HG03442 (cell line): ENCODE measurements around the gene TPR.
A peak's percentile ranks its signal among the peaks of the same experiment; 100 is the strongest.
"Not testable (repeated sequence)": the region's sequence is repeated elsewhere in the genome, so short reads cannot be mapped to it uniquely, and the experiment has no call there.

Experiments
- ATAC-seq: cut with Tn5 transposase; IDR thresholded peaks from one replicate; pipeline ENCODE4 v1.9.1; 2021; ENCODE audit warnings: mild to moderate bottlenecking, moderate library complexity; ENCODE audit not compliant: unreplicated experiment

Gene TPR

GRCh38 chr1:186375152-186375928 lies at the start of gene TPR, which contains the start of gene ODR4:
Gene TPR (minus strand): TSS chr1:186375253. CDS start chr1:186375028, 225 bp downstream.
Gene ODR4 (plus strand): TSS chr1:186375838. CDS start chr1:186379786, 3,948 bp downstream.
- ATAC-seq = peak; percentile 89

GRCh38 chr1:186424539-186424938 lies 49.5 kb upstream of the TPR start:
- no peak for ATAC-seq

GRCh38 chr1:186421446-186421845 lies 46.4 kb upstream of the TPR start:
- no peak for ATAC-seq

GRCh38 chr1:186420923-186421322 lies 45.9 kb upstream of the TPR start:
- ATAC-seq = peak; percentile 77

GRCh38 chr1:186420311-186420710 lies 45.3 kb upstream of the TPR start:
- no peak for ATAC-seq

- ATAC-seq = no peak
Measured at GRCh38 chr1:186418503-186418902, 43.5 kb upstream of the TPR start.

GRCh38 chr1:186413319-186413718 lies 38.3 kb upstream of the TPR start:
- ATAC-seq = no peak

- peak; percentile 65 for ATAC-seq
Measured at GRCh38 chr1:186409091-186409490, 34.0 kb upstream of the TPR start.

GRCh38 chr1:186404454-186405051 lies 29.5 kb upstream of the TPR start:
- ATAC-seq = peak; percentile 64

GRCh38 chr1:186403632-186404031 lies 28.6 kb upstream of the TPR start:
- ATAC-seq = no peak

- not testable (repeated sequence) for ATAC-seq
Measured at GRCh38 chr1:186401446-186401845, 26.4 kb upstream of the TPR start.

GRCh38 chr1:186392711-186393110 lies 17.7 kb upstream of the TPR start:
- not testable (repeated sequence) for ATAC-seq

GRCh38 chr1:186391841-186392240 lies 16.8 kb upstream of the TPR start:
- no peak for ATAC-seq

- ATAC-seq = no peak
Measured at GRCh38 chr1:186390925-186391324, 15.9 kb upstream of the TPR start.

- ATAC-seq = no peak
Measured at GRCh38 chr1:186386725-186387383, 11.8 kb upstream of the TPR start.

GRCh38 chr1:186375929-186376319 lies 871 bp upstream of the TPR start:
- ATAC-seq = no peak

- ATAC-seq = peak; percentile 31
Measured at GRCh38 chr1:186374303-186375151, 526 bp downstream of the TPR start.

GRCh38 chr1:186347837-186348691 lies 27.0 kb downstream of the TPR start:
- not testable (repeated sequence) for ATAC-seq

GRCh38 chr1:186340772-186341171 lies 34.3 kb downstream of the TPR start:
- ATAC-seq = no peak

GRCh38 chr1:186337554-186337953 lies 37.5 kb downstream of the TPR start:
- ATAC-seq = no peak
